ENCODE results near the gene PROM1.

- TF ChIP-seq TRIM28 (IDR thresholded peaks at IDR 0.05) (no peak), CTCF (IDR thresholded peaks at IDR 0.05 in 2 of 3, conservative IDR thresholded peaks at IDR 0.05 in 1 of 3; ENCODE audit: insufficient read depth in 2 of 3, low read depth in 1 of 3, low read length in 3 of 3) (no peak), CREM (IDR thresholded peaks at IDR 0.05; ENCODE audit: low read depth) (no peak), CBX5 (IDR thresholded peaks at IDR 0.05; ENCODE audit: borderline replicate concordance, low read depth) (no peak), EP300 (IDR thresholded peaks at IDR 0.05; ENCODE audit: low read length) (no peak), BHLHE40 (IDR thresholded peaks at IDR 0.05; ENCODE audit: low read length) (no peak), TEAD4 (IDR thresholded peaks at IDR 0.05; ENCODE audit: low read length) (no peak), TEAD4 (CRISPR knock-in tag; IDR thresholded peaks at IDR 0.05; ENCODE audit: borderline replicate concordance) (no peak)
Measured at GRCh38 chr4:16029262-16029661, 54.6 kb downstream of the PROM1 start.

All from K562 (cell line).